NB4 (cell line): ENCODE measurements around the gene CDH22.

ENCODE experiments used
- DNase-seq: peaks from one replicate; pipeline ENCODE4 v3.0.0; 2010; ENCODE audit warnings: low read depth
- H3K4me3 ChIP-seq: one replicate; pipeline ENCODE4 v1.5.1; 2011; ENCODE audit warnings: mild to moderate bottlenecking, low read depth, low read length, moderate library complexity
- MYC ChIP-seq: IDR thresholded peaks from 2 replicates; pipeline ENCODE4 v1.6.1; 2011; ENCODE audit warnings: low read depth, low read length
- POLR2A ChIP-seq: IDR thresholded peaks from 2 replicates; pipeline ENCODE4 v1.6.1; 2011; ENCODE audit warnings: mild to moderate bottlenecking; ENCODE audit not compliant: insufficient read length; ENCODE audit errors: extremely low read depth
- TF ChIP-seq, protein P1 (sequence below): IDR thresholded peaks from one replicate; pipeline ENCODE4 v1.5.1; 2012; ENCODE audit warnings: low read depth, low read length
- TF ChIP-seq, protein P2 (sequence below): IDR thresholded peaks from 2 replicates; pipeline ENCODE4 v1.6.1; 2011; ENCODE audit warnings: low read depth, low read length

CDH22 gene

DNA sequence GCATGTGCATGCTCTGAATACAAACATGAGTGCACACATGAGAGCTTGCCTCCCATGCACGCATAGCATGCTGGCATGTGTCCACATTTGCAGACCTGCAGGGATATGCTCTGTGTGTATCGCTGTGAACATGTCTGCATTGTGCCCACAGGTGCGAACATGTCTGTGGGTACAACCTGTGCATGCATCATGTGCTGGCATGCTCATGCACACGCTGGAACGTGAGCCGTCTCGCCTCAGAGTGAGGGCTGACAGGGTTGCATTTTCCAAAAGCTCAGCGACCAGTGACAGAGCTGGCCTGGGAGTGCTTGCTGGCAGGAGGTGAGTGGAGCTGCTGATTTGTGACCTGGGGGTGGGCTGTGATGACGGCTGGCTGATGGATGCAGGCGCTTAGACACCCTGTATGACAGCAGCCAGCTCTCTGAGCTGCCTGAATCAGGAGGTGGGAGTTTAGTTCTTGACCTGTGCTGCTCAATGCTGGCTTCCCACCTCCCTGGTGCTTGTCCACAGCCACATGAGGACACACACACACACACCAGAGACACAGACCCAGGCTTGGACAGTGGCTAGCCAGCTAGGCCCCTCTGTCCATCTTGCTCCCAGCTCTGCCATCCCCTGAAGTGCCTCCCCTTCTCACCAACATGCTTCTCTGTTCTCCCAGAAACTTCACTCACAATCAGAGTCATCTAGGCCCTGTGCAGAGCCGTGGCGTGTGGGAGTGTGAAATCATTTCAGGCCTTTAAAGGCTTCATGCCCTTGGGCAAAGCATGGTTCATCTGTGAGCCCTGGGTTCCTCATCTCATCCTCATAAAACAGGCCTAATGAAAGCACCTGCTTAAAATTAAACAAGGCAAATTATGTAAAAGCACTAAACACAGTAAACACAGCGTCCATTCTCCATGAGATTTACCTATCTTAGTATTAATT is 138.8 kb downstream of the CDH22 start:
- TF ChIP-seq MYC: no peak
- TF ChIP-seq, protein P1, sequence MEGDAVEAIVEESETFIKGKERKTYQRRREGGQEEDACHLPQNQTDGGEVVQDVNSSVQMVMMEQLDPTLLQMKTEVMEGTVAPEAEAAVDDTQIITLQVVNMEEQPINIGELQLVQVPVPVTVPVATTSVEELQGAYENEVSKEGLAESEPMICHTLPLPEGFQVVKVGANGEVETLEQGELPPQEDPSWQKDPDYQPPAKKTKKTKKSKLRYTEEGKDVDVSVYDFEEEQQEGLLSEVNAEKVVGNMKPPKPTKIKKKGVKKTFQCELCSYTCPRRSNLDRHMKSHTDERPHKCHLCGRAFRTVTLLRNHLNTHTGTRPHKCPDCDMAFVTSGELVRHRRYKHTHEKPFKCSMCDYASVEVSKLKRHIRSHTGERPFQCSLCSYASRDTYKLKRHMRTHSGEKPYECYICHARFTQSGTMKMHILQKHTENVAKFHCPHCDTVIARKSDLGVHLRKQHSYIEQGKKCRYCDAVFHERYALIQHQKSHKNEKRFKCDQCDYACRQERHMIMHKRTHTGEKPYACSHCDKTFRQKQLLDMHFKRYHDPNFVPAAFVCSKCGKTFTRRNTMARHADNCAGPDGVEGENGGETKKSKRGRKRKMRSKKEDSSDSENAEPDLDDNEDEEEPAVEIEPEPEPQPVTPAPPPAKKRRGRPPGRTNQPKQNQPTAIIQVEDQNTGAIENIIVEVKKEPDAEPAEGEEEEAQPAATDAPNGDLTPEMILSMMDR: no peak
- TF ChIP-seq, protein P2, sequence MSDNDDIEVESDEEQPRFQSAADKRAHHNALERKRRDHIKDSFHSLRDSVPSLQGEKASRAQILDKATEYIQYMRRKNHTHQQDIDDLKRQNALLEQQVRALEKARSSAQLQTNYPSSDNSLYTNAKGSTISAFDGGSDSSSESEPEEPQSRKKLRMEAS: no peak
- TF ChIP-seq POLR2A: no peak
- no peak overlapping the region for H3K4me3 ChIP-seq

DNA sequence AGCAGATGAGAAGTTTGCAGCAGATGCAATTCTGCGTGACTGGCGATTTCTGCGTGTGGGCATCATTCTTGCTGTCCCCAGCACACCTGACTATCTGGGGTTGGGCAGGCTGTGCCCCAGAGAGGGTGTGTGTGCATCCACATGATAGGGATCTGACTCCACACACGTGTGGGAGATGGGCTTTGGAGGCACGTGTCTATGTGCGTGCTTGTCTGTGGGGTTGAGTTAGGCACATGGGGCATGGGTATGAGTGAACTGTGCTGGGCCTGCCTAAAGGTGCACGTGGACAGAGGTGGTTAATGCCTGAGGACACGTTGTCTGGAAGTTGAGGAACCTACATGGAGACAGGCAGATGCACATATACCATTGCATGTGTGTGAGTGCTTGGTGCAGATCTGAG is 139.9 kb downstream of the CDH22 start:
- DNase-seq: no peak
- TF ChIP-seq, protein P2: peak; percentile 30; the same call in 1 of the 2 replicates
- no peak for TF ChIP-seq MYC

More for the DNA sequence above, 138.8 kb downstream of the CDH22 start:
- DNase-seq: no peak

DNA sequence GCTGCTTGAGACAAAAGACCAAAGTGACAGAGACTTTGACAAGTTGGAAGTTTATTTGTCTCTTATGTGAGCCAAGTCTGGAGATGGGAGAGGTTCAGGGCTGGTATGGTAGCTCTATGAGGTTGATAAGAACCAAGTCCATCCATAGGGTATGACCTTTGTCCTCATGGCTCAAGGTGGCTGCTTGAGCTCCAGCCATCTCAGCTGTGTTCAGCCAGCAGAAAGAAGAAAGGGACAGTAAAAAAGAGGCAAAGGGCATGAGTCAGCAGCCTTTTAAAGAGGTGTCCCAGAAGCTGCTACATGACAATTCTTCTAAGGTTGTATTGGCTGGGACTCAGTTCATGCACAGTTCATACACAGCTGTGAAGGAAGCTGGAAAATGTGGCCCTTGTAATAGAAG is 141.2 kb downstream of the CDH22 start:
- DNase-seq: no peak
- no peak overlapping the region for H3K4me3 ChIP-seq
- TF ChIP-seq, protein P1: no peak
- no peak for TF ChIP-seq POLR2A
- TF ChIP-seq MYC: no peak

More for the DNA sequence above, 139.9 kb downstream of the CDH22 start:
- no peak overlapping the region for H3K4me3 ChIP-seq

DNA sequence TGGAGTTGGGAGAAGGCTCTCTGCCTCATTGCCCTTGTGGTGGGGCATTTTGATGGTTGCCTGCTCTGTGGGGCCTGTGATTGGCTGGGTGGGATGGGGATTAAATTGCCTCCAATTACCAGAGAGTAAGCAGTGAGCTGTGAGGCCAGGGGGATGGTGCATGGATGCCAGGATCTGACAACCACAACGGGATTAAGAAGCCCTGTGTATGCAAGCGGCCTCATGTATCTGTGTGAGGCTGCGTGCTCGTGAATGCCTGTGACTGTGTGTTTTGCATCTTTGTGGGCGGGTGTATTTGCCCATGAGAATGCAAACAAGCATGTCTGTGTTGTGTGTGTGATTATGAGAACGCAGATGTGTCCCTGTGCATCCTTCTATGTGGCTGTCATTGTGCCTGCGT is 144.0 kb downstream of the CDH22 start:
- no peak for DNase-seq
- TF ChIP-seq POLR2A (no peak), MYC (no peak)
- TF ChIP-seq, protein P2: no peak
- no peak overlapping the region for H3K4me3 ChIP-seq

DNA sequence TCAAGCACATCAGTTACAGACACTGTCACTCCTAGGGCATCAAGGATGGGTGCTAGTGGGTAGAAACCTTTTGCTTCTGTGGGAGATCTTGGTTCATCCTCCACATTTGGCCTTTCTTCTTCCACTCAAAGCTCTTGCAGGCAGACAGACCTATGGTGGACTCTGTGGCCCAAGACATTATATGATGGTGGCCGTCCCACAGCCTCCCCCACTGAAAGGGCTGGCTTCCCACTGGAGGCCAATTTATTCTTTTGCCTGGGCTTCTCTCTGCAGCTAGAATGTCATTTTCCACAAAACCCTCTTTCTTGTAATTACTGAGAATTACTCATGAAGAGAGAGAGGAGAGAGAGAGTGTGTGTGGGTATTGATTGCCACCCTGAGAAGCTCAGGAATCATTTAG is 146.4 kb downstream of the CDH22 start:
- DNase-seq: no peak
- TF ChIP-seq, protein P1: no peak
- TF ChIP-seq POLR2A (no peak), MYC (no peak)
- TF ChIP-seq, protein P2: no peak

DNA sequence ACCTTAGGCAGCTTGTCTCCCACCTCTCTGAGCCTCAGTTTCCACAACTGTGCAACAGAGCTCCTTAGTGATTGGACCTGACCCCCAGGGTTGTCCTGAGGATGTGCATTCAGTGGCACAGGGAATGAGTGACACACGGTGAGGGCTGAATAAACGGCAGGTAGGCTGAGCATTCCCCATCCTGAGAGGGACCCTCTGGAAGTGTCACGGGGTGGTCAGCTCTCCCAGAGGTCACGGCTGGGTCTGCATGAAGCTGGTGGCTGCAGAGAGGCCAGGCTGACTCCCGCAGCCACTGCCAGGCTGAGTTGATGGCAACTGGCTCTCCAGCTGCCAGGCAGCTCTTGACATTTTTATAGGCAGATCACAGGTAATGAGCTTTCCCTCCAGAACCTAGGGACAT is 147.6 kb downstream of the CDH22 start:
- no peak overlapping the region for H3K4me3 ChIP-seq
- TF ChIP-seq, protein P1: no peak
- TF ChIP-seq, protein P2: no peak
- no peak for TF ChIP-seq POLR2A
- no peak for TF ChIP-seq MYC
- DNase-seq: no peak

More for the DNA sequence above, 146.4 kb downstream of the CDH22 start:
- H3K4me3 ChIP-seq: no peak overlapping the region
